ACC112 (cell line): ENCODE results near the gene CBARP.
"Not testable (repeated sequence)": the region's sequence is repeated elsewhere in the genome, so short reads cannot be mapped to it uniquely, and the experiment has no call there.

ENCODE experiments used
- H2AFZ ChIP-seq: fragments of 200-600 bp; sonication (generic); one replicate; pipeline ENCODE4 v1.6.0; 2017; ENCODE audit warnings: antibody characterized with exemption, low read length; ENCODE audit not compliant: unreplicated experiment
- H3K27ac ChIP-seq: fragments of 200-600 bp; sonication (generic); 2 replicates; pipeline ENCODE4 v1.5.1; 2014; ENCODE audit warnings: low read depth, mild to moderate bottlenecking, antibody characterized with exemption, low read length, moderate library complexity
- H3K27me3 ChIP-seq: fragments of 200-600 bp; sonication (generic); 2 replicates; pipeline ENCODE4 v1.6.1; 2014; ENCODE audit warnings: mild to moderate bottlenecking, antibody characterized with exemption, low read length, moderate library complexity, mixed read lengths; ENCODE audit not compliant: insufficient read depth
- H3K36me3 ChIP-seq: fragments of 200-600 bp; sonication (generic); 2 replicates; pipeline ENCODE4 v1.6.1; 2016; ENCODE audit warnings: mild to moderate bottlenecking, antibody characterized with exemption, low read length, moderate library complexity, mixed read lengths; ENCODE audit not compliant: insufficient read depth
- H3K4me1 ChIP-seq: fragments of 200-600 bp; sonication (generic); one replicate; pipeline ENCODE4 v1.6.1; 2016; ENCODE audit warnings: low read length, mixed read lengths; ENCODE audit not compliant: insufficient read depth, unreplicated experiment, control insufficient read depth
- H3K4me3 ChIP-seq: fragments of 200-600 bp; sonication (generic); 2 replicates; pipeline ENCODE4 v1.5.1; 2014; ENCODE audit warnings: mild to moderate bottlenecking, low read depth, low read length
- H3K79me2 ChIP-seq: fragments of 200-600 bp; sonication (generic); one replicate; pipeline ENCODE4 v1.6.0; 2016; ENCODE audit warnings: low read length; ENCODE audit not compliant: control insufficient read depth, unreplicated experiment, insufficient read depth

CBARP gene

DNA sequence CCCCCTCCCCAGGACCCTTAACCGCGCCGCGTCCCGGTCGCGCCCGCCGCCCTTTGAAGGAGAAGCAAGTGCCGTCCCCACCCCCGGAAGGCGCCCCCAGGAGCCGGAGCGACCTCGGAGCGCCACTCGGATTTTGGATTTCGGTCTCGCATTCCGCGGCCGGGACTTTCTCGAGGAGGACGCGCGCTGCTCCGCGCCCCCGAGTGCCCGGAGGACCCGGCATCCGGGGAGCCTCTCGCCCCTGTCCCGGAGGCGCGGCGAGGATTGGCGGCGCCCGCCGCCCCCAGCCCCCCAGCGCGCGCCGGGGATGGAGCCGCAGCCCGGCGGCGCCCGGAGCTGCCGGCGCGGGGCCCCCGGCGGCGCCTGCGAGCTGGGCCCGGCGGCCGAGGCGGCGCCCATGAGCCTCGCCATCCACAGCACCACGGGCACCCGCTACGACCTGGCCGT lies 12.2 kb upstream of the CBARP start:
- Histone ChIP-seq H2AFZ (no peak overlapping the region), H3K4me1 (peaks cover 23% of the 10 kb centered on the region), H3K27ac (peak overlapping the region; percentile 98), H3K4me3 (peak overlapping the region; percentile 96), H3K27me3 (no peaks in the 10 kb centered on the region), H3K36me3 (peaks cover 25% of the 10 kb centered on the region; the same call in 1 of the 2 replicates), H3K79me2 (peaks cover 38% of the 10 kb centered on the region)

DNA sequence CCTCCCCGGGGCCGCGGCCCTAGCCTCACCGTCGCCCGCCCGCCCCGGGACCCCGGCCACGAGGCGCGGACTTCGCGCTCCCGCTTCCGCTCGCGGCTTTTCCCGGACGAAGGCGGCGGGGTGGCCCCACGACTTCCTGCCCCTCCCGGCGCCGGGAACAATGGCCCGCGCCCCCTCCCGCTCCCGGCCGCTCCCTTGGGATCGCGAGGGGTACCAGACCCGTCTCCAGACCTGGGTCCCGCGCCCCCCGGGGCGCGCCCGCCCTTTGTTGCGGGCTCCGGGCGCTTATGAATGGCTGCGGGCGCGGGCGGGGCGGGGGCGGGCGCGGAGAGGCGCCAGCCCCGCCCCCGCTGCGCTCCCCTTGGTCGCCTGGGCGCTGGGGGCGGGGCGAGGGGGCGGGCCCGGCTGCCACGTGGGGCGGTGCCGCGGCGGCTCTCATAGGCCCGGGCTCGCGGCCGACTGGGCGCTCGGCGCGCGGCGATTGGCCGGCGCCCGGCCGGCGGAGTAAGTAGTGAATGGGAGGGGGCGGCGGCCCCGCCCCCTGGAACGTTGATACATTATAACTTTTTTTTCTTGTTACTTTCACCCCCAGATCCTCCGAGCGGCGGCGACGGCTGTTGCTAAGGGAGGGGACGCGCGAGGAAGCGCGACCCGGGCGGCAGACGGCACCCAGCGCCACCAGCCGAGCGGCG lies 11.6 kb upstream of the CBARP start:
- Histone ChIP-seq H3K79me2 (peaks cover 32% of the 10 kb centered on the region), H3K4me3 (peak overlapping the region; percentile 96), H3K36me3 (peaks cover 20% of the 10 kb centered on the region; the same call in 1 of the 2 replicates), H2AFZ (no peak overlapping the region), H3K4me1 (peaks cover 23% of the 10 kb centered on the region), H3K27me3 (no peaks in the 10 kb centered on the region), H3K27ac (peak overlapping the region; percentile 98)

DNA sequence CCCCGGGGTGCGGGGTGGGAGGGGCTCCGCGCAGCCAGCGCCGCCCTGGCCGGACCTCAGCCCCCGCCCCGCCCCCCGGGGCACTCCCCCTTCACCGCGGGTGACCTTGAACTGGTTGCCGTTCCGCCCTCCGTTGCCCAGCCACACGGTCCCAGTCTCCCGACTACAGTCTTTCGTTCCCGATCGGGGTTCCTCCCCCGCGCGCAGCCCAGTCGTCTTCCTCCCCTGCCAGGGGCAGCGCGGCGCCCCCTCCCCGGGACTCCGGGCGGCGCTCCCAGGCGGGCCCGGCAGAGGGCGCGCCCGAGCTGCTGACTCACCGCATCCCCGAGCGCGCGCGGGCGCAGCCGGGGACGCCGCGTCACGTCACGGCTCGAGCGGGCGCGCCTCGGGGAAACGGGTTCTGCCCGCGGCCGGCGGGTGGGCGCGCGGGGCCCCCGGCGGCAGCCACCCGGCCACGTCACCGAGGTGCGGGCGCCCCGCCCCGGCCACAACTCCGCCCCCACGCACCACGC lies 11.0 kb upstream of the CBARP start:
- Histone ChIP-seq H3K27me3 (no peaks in the 10 kb centered on the region), H3K27ac (peak overlapping the region; percentile 97), H3K36me3 (peaks cover 15% of the 10 kb centered on the region; the same call in 1 of the 2 replicates), H3K4me3 (peak overlapping the region; percentile 94), H3K79me2 (peaks cover 29% of the 10 kb centered on the region), H2AFZ (no peak overlapping the region), H3K4me1 (peaks cover 21% of the 10 kb centered on the region)

DNA sequence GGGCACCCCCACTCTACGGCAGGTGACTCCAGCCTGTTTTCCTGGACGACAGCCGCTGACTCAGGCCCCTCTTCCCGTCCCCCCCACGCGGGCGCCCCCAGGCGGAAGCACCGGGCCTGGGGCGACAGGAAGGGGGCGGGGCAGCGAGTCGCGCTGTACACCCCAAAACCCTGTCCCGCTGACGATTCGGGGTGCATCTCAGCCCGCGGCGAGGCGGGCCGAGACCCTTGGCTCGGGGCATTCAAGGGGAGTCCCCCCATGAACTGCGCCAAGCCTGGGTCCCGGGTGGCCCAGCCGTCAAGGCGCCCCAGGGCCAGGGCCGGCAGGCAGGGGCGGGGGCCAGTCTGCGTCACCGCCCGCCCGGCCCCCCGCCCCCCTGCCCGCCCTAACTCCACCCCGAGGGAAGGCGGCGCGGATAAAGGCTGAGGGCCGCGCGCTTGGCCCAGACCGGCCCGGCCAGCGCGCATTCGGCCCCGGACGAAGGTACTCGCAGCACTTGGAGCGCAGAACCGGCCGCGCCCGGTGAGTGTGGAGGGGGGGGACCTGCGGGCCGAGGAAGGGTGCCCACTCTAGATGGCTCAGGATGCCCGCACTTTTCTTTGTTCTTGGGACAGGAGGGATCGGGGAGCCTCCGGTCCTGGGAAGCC lies 10.5 kb upstream of the CBARP start, which contains the start of gene MIDN:
Gene MIDN (plus strand): TSS at position 445 of the 647 bp plus-strand sequence. CDS start 1,714 bp downstream, outside the sequence.
- Histone ChIP-seq H3K79me2 (peaks cover 24% of the 10 kb centered on the region), H3K27me3 (no peaks in the 10 kb centered on the region), H3K27ac (peak within 1 kb of the TSS; percentile 97), H3K4me1 (peaks cover 23% of the 10 kb centered on the region), H3K36me3 (peaks cover 10% of the 10 kb centered on the region; the same call in 1 of the 2 replicates), H3K4me3 (peak within 1 kb of the TSS; percentile 94), H2AFZ (no peak within 1 kb of the TSS)

DNA sequence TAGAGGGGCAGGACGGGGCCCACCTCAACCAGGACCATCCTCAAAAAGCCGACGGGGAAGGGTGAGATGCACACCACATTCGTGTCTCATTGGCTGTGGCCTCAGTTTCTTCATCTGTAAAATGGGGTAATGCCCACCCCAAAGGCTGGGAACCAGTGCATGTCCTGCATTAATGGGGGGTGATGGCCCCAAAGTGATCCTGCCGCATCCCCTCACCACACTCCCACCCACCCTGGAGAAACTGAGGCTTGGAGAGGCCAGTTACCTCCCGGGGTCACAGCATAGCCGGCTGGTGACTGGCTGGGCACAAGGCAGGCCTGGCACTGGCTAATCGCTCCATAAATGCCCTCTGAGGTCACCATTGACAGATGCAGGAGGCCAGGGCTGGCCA lies 9.9 kb upstream of the CBARP start:
- H3K79me2 ChIP-seq: peaks cover 27% of the 10 kb centered on the region
- no peak overlapping the region for H2AFZ ChIP-seq

DNA sequence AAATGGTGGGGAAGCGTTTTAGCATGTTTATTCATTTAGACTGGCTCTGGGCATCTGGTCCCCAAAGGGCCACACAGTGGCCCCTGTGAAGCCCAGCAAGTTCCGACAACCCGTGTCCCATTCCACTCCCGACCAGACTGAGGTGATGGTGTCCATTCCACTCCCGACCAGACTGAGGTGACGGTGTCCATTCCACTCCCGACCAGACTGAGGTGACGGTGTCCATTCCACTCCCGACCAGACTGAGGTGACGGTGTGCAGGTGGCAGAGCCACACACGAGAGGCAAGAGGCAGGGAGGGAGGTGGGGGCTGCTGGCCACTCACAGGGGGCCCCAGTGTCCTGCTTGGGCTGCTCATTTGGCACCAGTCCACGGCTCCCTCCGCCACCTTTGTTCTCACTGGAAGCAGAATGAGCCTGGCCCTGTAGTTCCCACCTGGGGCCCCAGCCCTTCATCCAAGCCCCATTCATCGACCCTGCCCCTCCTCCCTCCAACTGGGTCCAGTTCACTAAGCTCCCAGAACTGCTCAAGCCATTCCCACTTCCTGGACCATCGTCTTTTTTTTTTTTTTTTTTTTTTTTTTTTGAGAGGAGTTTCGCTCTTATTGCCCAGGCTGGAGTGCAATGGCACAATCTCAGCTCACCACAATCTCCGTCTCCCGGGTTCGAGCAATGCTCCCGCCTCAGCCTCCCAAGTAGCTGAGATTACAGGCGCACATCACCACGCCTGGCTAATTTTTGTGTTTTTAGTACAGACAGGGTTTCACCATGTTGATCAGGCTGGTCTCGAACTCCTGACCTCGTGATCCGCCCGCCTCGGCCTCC lies 8.7 kb upstream of the CBARP start:
- H2AFZ ChIP-seq, H3K4me3 ChIP-seq, H3K27me3 ChIP-seq, H3K27ac ChIP-seq, H3K36me3 ChIP-seq: not testable (repeated sequence)
- peaks cover 32% of the 10 kb centered on the region for H3K79me2 ChIP-seq
- peaks cover 25% of the 10 kb centered on the region for H3K4me1 ChIP-seq

More for the DNA sequence above, 9.9 kb upstream of the CBARP start:
- Histone ChIP-seq H3K4me3 (peak overlapping the region; percentile 94), H3K36me3 (peaks cover 10% of the 10 kb centered on the region; the same call in 1 of the 2 replicates), H3K27me3 (no peaks in the 10 kb centered on the region), H3K4me1 (peaks cover 25% of the 10 kb centered on the region), H3K27ac (peak overlapping the region; percentile 97)

DNA sequence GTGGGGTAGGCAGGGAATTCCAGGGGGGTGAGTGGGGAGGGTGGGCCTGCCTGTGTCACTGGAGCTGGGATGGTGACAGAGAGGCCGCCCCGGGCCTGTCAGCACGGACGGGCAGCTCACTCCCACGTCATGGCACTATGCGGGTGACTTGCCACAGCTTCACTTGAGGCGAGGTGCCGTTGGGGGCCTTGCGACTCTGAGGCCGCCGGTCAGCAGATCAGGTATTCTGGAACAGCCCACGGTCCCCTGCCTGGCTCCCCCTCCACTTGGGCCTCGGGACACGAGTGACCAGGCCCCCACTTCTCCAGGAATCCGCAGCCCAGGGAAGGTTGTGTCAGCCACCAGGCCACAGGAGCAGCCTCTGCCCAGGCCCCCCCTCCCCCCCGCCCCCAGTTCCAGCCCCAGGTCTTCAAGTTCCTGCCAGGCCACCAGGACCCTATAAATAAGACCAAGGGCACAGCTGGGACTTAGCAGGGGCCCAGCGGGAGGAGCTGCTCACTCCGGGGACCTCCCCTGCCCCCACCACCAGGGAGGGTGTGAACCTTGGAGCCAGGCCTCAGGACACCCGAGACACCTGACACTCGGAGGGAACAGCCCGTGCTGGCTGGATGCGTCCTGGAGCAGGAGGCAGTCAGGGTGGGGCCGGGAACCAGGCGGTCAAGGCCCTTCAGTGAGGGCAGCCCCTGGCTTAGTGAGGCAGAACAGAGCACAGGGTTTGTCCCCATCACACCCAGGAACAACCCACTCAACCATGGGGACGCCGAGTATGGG lies 7.9 kb upstream of the CBARP start:
- Histone ChIP-seq H3K27ac (peak overlapping the region; percentile 26; the same call in 1 of the 2 replicates), H3K27me3 (no peaks in the 10 kb centered on the region), H3K36me3 (no peaks in the 10 kb centered on the region), H2AFZ (no peak overlapping the region), H3K79me2 (peaks cover 24% of the 10 kb centered on the region), H3K4me1 (peaks cover 29% of the 10 kb centered on the region), H3K4me3 (no peak overlapping the region)

DNA sequence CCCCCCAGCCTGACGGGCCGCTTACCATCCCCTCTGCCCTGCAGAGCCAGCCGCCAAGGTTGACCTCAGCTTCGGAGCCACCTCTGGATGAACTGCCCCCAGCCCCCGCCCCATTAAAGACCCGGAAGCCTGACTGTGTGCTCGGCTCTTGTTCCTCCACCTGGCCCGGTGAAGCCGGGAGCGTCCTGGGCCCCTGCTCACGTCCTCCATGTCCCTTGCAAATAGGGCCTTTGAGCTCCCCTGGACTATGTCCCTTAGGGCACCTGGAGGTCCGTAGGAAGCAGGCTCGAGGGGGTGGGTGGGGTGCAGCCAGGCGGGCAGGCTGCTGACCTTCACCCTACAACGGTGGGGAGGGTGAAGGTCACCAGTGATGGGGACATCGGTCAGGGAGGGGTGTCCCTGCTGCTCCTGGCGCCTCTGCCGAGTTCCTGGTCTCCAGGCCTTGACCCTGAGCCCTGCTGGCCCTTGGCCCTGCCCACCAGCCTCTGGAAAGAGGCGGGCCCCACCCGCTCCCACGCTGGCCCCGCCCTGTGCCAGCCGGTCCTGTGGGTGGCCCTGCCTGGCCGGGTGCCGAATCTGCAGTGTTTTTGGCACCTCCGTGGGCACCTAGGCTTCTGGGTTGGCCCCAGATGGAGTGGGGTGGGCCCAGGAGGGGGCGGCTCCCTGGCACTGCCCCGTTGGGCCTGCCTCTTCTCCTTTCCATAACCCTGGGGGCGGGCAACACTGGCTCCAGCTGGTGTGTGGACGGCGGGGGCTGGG lies 7.1 kb upstream of the CBARP start:
- H3K27me3 ChIP-seq: no peaks in the 10 kb centered on the region
- H3K4me3 ChIP-seq: peak overlapping the region; percentile 96
- peaks cover 29% of the 10 kb centered on the region for H3K4me1 ChIP-seq
- H3K27ac ChIP-seq: peak overlapping the region; percentile 26; the same call in 1 of the 2 replicates
- H3K36me3 ChIP-seq: no peaks in the 10 kb centered on the region
- no peak overlapping the region for H2AFZ ChIP-seq
- H3K79me2 ChIP-seq: peaks cover 19% of the 10 kb centered on the region
